HUES48 (cell line): ENCODE data around the gene TMIE.
"Not testable (repeated sequence)": the region's sequence is repeated elsewhere in the genome, so short reads cannot be mapped to it uniquely, and the experiment has no call there.

Experiments
- H3K27ac ChIP-seq: one replicate; pipeline ENCODE4 v1.7.0; 2013; ENCODE audit warnings: low read depth, low read length, inconsistent platforms
- H3K27me3 ChIP-seq: 2 replicates; pipeline ENCODE4 v1.6.1; 2013; ENCODE audit warnings: mild to moderate bottlenecking, low read length; ENCODE audit not compliant: control insufficient read depth, insufficient read depth
- H3K36me3 ChIP-seq: 2 replicates; pipeline ENCODE4 v1.6.1; 2013; ENCODE audit warnings: low read length; ENCODE audit not compliant: control insufficient read depth, insufficient read depth
- H3K4me1 ChIP-seq: 2 replicates; pipeline ENCODE4 v1.6.1; 2013; ENCODE audit warnings: mild to moderate bottlenecking, low read length; ENCODE audit not compliant: control insufficient read depth, insufficient read depth
- H3K4me3 ChIP-seq: 2 replicates; pipeline ENCODE4 v1.5.1; 2013; ENCODE audit warnings: mild to moderate bottlenecking, low read depth, low read length
- H3K9ac ChIP-seq: 2 replicates; pipeline ENCODE4 v1.6.1; 2013; ENCODE audit warnings: mild to moderate bottlenecking, low read depth, low read length, moderate library complexity
- H3K9me3 ChIP-seq: 2 replicates; pipeline ENCODE4 v1.6.1; 2013; ENCODE audit warnings: low read length; ENCODE audit not compliant: control insufficient read depth, insufficient read depth

The TMIE gene

GRCh38 chr3:46694520-46694919, 6.7 kb upstream of the TMIE start:
- Histone ChIP-seq H3K9me3 (no peaks in the 10 kb centered on the region), H3K27ac (no peak overlapping the region), H3K27me3 (peaks cover 33% of the 10 kb centered on the region), H3K4me3 (no peak overlapping the region), H3K36me3 (no peaks in the 10 kb centered on the region), H3K9ac (no peak overlapping the region), H3K4me1 (peaks cover 7% of the 10 kb centered on the region)

- Histone ChIP-seq H3K4me1 (peaks cover 7% of the 10 kb centered on the region), H3K9ac (no peak overlapping the region), H3K9me3 (no peaks in the 10 kb centered on the region), H3K36me3 (no peaks in the 10 kb centered on the region), H3K27me3 (peaks cover 35% of the 10 kb centered on the region), H3K27ac (no peak overlapping the region), H3K4me3 (no peak overlapping the region)
These were observed 5.8 kb upstream of the TMIE start for GRCh38 chr3:46695177-46695961.

DNA sequence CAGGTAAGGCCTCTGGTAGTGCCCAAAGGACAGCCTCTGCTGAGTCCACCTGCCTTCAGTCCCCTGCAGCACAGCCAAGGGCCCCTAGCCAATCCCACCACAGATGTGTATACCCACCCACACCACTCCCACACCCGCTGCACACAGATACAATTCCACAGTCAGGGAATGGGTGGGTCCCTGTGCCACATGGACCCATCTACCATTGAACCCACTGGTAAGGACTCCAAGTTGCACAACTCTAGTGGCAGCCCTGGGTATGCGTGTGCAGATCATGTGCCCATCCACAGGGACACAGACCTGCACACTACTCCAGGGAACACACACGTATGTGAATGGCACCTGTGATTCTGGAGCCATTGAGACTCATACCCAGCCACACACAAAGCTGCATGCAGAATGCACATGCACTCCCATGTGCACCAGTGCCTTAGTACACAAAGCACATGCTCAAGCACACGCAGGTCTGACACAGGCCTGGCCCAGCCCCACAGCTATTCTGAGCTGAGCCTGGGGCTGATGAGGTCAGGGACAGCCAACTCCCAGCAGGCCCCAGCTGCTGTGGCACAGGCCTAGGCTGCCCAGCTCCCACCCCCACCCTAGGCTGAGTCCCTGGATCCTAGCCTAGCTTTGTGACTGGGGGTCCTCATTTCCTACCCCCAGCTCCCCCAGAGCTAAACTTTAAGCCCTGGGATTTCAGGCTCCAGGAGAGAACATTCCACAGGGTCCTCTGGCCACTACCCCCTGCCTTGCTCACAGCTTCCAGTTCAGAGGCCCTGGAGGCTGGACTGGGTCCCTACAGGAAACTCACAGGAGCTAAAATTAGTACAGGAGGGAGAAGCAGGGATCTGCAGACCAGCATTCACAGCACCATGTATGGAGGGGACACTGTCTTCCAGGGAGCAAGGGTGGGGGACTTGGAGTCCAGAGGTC, 5.0 kb upstream of the TMIE start:
- Histone ChIP-seq H3K9ac (no peak overlapping the region), H3K4me3 (no peak overlapping the region), H3K4me1 (peaks cover 7% of the 10 kb centered on the region), H3K27me3 (peaks cover 40% of the 10 kb centered on the region), H3K36me3 (no peaks in the 10 kb centered on the region), H3K27ac (no peak overlapping the region), H3K9me3 (no peaks in the 10 kb centered on the region)

DNA sequence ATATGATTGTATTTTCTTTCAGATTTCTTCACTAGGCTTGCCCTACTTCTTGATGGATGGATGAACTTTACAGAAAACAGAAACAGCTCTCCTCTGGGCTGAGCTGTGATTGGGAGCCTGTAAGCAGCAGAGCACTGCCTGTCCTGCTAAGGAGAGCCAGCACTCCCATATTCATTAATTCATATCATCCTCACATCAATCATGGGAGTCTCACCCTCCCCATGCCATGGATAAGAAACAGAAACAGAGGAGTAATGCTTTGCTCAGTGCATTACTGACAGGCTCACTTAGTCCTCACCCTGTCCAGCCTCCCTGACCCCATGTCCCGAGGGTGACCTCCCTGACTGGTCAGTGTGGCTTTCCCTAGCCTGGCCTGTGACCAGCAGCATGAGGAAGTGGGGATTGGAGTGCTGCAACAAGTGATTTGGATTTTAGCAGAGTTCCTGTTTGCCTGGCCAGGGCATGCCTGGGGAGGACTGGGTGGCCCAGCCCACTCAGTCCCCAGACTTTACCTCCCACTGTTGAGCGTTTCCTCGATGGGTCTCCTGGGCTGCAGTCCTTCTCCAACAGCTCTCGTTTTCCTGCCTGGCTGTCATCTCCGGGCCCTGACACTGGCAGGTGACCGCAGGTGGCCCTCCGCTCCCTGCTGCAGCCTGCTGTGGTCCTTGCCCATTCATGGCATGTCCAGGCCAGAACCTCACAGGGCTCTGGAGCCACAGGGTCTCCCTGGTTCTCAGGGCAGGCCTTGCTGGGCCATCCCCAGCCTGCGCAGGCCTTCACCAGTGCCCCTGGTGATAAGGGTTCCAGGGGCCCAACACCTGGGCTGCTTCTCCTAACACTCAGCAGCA, 1.3 kb upstream of the TMIE start:
- H3K4me3 ChIP-seq: no peak overlapping the region
- H3K9ac ChIP-seq: no peak overlapping the region
- no peak overlapping the region for H3K27ac ChIP-seq
- no peaks in the 10 kb centered on the region for H3K4me1 ChIP-seq
- no peaks in the 10 kb centered on the region for H3K9me3 ChIP-seq
- peaks cover 23% of the 10 kb centered on the region for H3K27me3 ChIP-seq
- no peaks in the 10 kb centered on the region for H3K36me3 ChIP-seq

- no peaks in the 10 kb centered on the region for H3K9me3 ChIP-seq
- H3K27me3 ChIP-seq: peaks cover 23% of the 10 kb centered on the region
- H3K4me1 ChIP-seq: no peaks in the 10 kb centered on the region
- H3K9ac ChIP-seq: no peak overlapping the region
- H3K27ac ChIP-seq: no peak overlapping the region
- H3K4me3 ChIP-seq: no peak overlapping the region
- H3K36me3 ChIP-seq: no peaks in the 10 kb centered on the region
These were observed 420 bp upstream of the TMIE start for GRCh38 chr3:46700772-46701171.

GRCh38 chr3:46702246-46703012, 1.2 kb downstream of the TMIE start:
- Histone ChIP-seq H3K27ac (no peak overlapping the region), H3K4me3 (no peak overlapping the region), H3K27me3 (peaks cover 23% of the 10 kb centered on the region), H3K36me3 (no peaks in the 10 kb centered on the region), H3K9ac (no peak overlapping the region), H3K9me3 (no peaks in the 10 kb centered on the region), H3K4me1 (no peaks in the 10 kb centered on the region)

GRCh38 chr3:46703013-46703520, 1.9 kb downstream of the TMIE start:
- Histone ChIP-seq H3K4me3 (no peak overlapping the region), H3K4me1 (no peaks in the 10 kb centered on the region), H3K9ac (no peak overlapping the region), H3K9me3 (no peaks in the 10 kb centered on the region), H3K27me3 (peaks cover 23% of the 10 kb centered on the region), H3K36me3 (no peaks in the 10 kb centered on the region), H3K27ac (no peak overlapping the region)

GRCh38 chr3:46704346-46704745, 3.2 kb downstream of the TMIE start:
- not testable (repeated sequence) for H3K4me3 ChIP-seq, H3K9ac ChIP-seq, H3K9me3 ChIP-seq, H3K27ac ChIP-seq, H3K36me3 ChIP-seq, H3K4me1 ChIP-seq
- H3K27me3 ChIP-seq: peaks cover 23% of the 10 kb centered on the region

- Histone ChIP-seq H3K9ac (no peak overlapping the region), H3K9me3 (no peaks in the 10 kb centered on the region), H3K27me3 (peaks cover 23% of the 10 kb centered on the region), H3K36me3 (no peaks in the 10 kb centered on the region), H3K27ac (no peak overlapping the region), H3K4me1 (no peaks in the 10 kb centered on the region), H3K4me3 (no peak overlapping the region)
These were observed 3.9 kb downstream of the TMIE start for GRCh38 chr3:46705022-46705530.
